ENCODE measurements around the gene SMIM23. TPM values are rescaled to one million over a fixed set of nuclear protein-coding genes. Genes with fewer than 3 reads are reported as not detected.
A peak's percentile ranks its signal among the peaks of the same experiment; 100 is the strongest.

SMIM23 gene
- total and polyA plus RNA-seq, 2 of the 13 experiments (the other 11 are each of a cell fraction or from before 2014, with no cell fraction given) = not detected

- POLR2A ChIA-PET = no interaction called here
- in situ Hi-C loops (cut with HindIII; ENCODE audit: extremely low pct_ligation_motif_present, low pct_unique_long_range_greater_than_20kb) (no loop called here), intact Hi-C loops (cut with micrococcal nuclease; ENCODE audit: unreplicated experiment) (no loop called here)
- DNase-seq (ENCODE audit: low spot score) = peak; percentile 16
- Histone ChIP-seq H3K4me3 (replicated peaks in 1 of 3; ENCODE audit: insufficient read depth in 1 of 3, low read depth in 2 of 3, low read length in 3 of 3) (no peak overlapping the region), H4K20me1 (ENCODE audit: insufficient read depth, low read length) (no peaks in the 10 kb centered on the region), H3K4me2 (ENCODE audit: low read depth, low read length) (no peak overlapping the region), H3K4me1 (ENCODE audit: insufficient read depth, low read length) (peaks cover 8% of the 10 kb centered on the region; the same call in 1 of the 2 replicates), H3K27me3 (ENCODE audit: control insufficient read depth in 1 of 2, insufficient read depth in 2 of 2, low read length in 2 of 2) (peaks cover 0 to 30% of the 10 kb centered on the region in 2 experiments; a peak in 4 of 5 replicates), H3K9ac (ENCODE audit: insufficient read depth, low read depth, low read length) (no peak overlapping the region), H3K36me3 (replicated peaks in 1 of 2; ENCODE audit: control insufficient read depth in 1 of 2, insufficient read depth in 2 of 2, low read length in 2 of 2) (no peaks in the 10 kb centered on the region), H3K79me2 (ENCODE audit: insufficient read depth, low read length) (no peaks in the 10 kb centered on the region), H3K27ac (ENCODE audit: extremely low read length, insufficient read depth, low read length) (no peak overlapping the region), H2AFZ (ENCODE audit: low read length) (no peak overlapping the region), H3K9me3 (ENCODE audit: low read length) (no peaks in the 10 kb centered on the region)
- no peak for FAIRE-seq
- BruUV-seq (replicated peaks) = no TSS peak
- CTCF ChIA-PET (ENCODE audit: low intra/inter-chr PET ratio, low total read pairs) = no interaction called here
- peak; percentile 40; the same call in 1 of the 3 replicates for ATAC-seq
- 24% methylated on average over 18 of the region's 18 CpGs for WGBS (ENCODE audit: low lambda C conversion rate)
- no peak for TF ChIP-seq SALL1 (CRISPR knock-in tag; IDR thresholded peaks at IDR 0.05)
- peak; percentile 27; the same call in 1 of the 2 replicates for TF ChIP-seq FOXA3 (CRISPR knock-in tag; IDR thresholded peaks at IDR 0.05)
- TF ChIP-seq SNAPC5 (CRISPR knock-in tag; IDR thresholded peaks at IDR 0.05; ENCODE audit: borderline replicate concordance) = no peak
- TF ChIP-seq TFDP1 (CRISPR knock-in tag; IDR thresholded peaks at IDR 0.05; ENCODE audit: borderline replicate concordance) = no peak
- TF ChIP-seq EHMT2 (IDR thresholded peaks at IDR 0.05; ENCODE audit: borderline replicate concordance, low read depth, low read length) = no peak
- no peak for TF ChIP-seq HINFP (CRISPR knock-in tag; IDR thresholded peaks at IDR 0.05; ENCODE audit: low read depth)
- peak; percentile 11 for TF ChIP-seq TEAD3 (CRISPR knock-in tag; optimal IDR thresholded peaks at IDR 0.05; ENCODE audit: borderline replicate concordance)
- TF ChIP-seq ZNF549 (CRISPR knock-in tag; IDR thresholded peaks at IDR 0.05) = no peak
- TF ChIP-seq SMAD1 (CRISPR knock-in tag; IDR thresholded peaks at IDR 0.05; ENCODE audit: borderline replicate concordance, low read depth) = no peak
- TF ChIP-seq RFX1 (IDR thresholded peaks at IDR 0.05) = no peak
- no peak for TF ChIP-seq GMEB2 (CRISPR knock-in tag; IDR thresholded peaks at IDR 0.05; ENCODE audit: low read depth)
- TF ChIP-seq FOSL1 (CRISPR knock-in tag; IDR thresholded peaks at IDR 0.05; ENCODE audit: borderline replicate concordance) = peak; percentile 31; the same call in 1 of the 2 replicates
- TF ChIP-seq NFYB (CRISPR knock-in tag; IDR thresholded peaks at IDR 0.05) = no peak
- TF ChIP-seq AFF4 (CRISPR knock-in tag; IDR thresholded peaks at IDR 0.05) = no peak
- no peak for TF ChIP-seq JARID2 (CRISPR knock-in tag; IDR thresholded peaks at IDR 0.05; ENCODE audit: insufficient replicate concordance)
Observed at GRCh38 chr5:171782332-171782966, 3.2 kb upstream of the SMIM23 start.
